Measurements from ENCODE around the gene TEX14.
"Not testable (repeated sequence)": the region's sequence is repeated elsewhere in the genome, so short reads cannot be mapped to it uniquely, and the experiment has no call there.

The TEX14 gene

DNA sequence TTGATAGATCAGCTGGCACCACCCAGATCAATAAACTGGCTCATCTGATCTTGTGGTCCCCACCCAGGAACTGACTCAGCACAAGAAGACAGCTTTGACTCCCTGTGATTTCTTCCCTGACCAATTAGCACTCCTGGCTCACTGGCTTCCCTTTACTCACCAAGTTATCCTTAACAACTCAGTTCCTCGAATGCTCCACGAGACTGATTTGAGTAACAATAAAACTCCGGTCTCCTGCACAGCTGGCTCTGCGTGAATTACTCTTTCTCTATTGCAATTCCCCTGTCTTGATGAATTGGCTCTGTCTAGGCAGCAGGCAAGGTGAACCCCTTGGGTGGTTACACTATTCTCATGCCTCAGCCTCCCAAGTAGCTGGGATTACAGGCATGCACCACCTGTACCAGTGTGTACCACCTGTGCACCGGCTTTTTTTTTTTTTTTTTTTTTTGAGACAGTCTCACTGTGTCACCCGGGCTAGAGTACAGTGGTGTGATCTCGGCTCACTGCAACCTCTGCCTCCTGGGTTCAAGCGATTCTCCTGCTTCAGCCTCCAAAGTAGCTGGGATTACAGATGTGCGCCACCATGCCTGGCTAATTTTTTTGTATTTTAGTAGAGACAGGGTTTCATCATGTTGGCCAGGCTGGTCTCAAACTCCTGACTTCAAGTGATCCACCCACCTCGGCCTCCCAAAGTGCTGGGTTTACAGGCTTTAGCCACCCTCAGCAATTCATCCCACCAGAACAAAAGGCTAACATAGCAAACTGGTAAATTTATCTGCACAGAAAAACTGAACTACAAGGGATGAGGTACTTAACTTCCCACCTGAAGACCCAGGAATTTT lies 33.7 kb downstream of the TEX14 start:
- DNase-seq (ENCODE audit: insufficient read length, low spot score); FAIRE-seq: not testable (repeated sequence)

DNA sequence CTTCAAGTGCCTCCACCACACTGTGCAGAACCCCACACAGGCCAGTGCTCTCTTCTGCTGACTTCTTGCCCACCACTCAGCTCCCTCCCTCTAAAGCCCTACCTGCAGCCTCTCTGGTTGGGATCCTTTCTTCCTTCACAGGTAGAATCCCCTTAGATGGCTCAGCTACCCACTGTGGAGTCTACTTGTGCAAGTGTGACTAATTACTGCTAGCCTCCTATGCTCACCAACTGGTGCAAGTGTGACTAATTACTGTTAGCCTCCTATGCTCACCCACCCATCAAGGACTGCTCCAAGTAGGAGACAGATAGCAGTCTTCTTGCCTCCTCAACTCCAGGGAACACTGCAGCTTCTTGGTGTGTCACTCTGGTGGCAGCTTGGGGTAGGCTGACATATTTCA lies 43.6 kb downstream of the TEX14 start:
- FAIRE-seq, result peak; percentile 33

DNA sequence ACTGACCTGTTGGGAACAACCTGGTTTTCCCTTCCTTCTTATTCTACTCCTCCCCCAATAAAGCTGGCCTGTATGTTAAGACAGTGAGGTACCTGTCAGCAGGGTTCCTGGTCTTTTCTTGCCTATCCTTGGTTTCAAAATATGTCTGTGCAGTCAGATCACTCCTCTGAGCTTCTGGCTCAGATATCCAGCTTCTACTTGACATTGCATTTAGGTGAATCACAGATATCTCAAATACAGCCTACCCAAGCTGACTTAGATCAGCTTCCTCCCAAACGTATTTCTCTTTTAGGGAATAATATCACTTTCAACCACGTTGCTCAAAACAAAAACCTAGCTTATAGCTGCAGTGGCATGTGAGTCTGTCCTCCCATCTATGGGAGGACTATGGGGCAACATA lies 48.7 kb downstream of the TEX14 start:
- FAIRE-seq, result peak; percentile 86

More for the DNA sequence above, 43.6 kb downstream of the TEX14 start:
- no peak for DNase-seq (ENCODE audit: insufficient read length, low spot score)

DNA sequence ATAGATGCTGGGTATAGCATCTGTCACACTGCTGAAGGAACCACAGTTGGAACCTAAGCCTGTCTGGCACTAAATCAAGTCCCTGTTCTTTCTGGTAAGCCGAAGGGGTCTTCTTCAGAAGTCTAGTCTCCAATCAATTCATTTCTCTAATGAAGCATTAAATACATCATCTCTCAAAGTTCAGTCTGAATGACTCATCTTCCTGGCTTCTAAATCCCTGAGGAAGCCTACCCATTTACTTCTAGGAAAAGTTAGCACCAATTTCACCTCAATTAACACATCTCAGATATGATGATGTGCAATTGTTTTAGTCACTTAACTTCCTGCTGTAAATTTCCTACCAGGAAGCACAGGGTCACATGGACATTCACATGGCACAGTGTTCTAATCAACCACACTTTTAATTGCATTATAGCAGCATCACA lies 49.9 kb downstream of the TEX14 start:
- FAIRE-seq, result no peak

More for the DNA sequence above, 48.7 kb downstream of the TEX14 start:
- peak; percentile 80 for DNase-seq (ENCODE audit: insufficient read length, low spot score)

DNA sequence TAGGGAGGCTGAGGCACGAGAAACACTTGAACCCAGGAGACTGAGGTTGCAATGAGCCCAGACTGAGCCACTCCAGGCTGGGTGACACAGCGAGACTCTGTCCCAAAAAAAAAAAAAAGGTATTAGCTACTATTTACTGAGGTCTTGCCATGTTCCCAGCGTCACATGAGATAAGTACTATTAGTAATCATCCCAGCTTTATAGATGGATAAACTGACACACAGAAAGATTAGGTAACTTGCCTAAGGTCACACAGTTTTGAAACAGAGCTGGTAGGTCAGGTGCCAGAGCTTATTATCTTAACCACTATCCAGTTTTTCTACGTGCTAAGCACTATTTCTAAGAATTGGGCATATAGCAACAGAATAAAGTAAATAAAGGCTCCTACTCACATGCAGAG lies 51.6 kb downstream of the TEX14 start:
- no peak for FAIRE-seq
- DNase-seq (ENCODE audit: insufficient read length, low spot score), result no peak

More for the DNA sequence above, 49.9 kb downstream of the TEX14 start:
- no peak for DNase-seq (ENCODE audit: insufficient read length, low spot score)

DNA sequence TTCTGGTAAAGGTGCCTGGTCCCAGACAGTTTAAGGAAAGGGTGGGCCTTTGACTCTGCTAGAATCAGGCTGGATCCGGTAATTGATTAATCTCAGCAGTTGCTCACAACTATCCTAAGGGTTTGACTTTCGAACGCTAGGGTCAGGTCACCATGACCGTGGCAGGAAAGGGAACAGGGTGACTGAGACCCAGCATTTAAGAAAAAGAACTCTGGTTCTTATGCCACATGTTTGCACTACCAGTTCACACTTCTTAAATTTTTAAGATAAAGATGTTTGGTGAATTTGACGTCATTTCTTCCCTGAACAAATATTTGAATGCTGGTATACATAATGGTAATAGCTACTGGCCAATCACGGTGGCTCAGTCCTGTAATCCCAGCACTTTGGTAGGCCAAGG lies 52.2 kb downstream of the TEX14 start:
- FAIRE-seq, result no peak
- no peak for DNase-seq (ENCODE audit: insufficient read length, low spot score)

DNA sequence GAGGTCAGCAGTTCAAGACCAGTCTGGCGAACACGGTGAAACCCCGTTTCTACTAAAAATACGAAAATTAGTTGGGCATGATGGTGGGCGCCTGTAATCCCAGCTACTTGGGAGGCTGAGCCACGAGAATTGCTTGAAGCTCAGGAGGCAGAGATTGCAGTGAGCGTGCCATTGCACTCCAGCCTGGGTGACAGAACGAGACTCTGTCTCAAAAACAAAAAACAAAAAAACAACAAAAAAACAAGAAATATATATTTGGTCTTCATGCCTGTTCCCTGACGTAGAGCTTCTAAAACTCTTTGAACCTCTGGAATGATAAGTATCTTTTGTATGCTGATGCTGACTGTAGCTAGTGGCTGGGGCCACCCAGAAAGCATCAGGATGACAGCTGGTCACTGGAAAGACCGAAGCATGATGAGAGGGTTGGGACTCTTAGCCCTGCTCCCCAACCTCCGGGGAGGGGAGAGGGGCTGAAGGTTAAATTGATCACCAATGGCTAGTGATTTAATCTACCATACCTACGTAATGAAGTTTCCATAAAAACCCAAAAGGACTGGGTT lies 54.8 kb downstream of the TEX14 start:
- DNase-seq (ENCODE audit: insufficient read length, low spot score), result no peak
- FAIRE-seq, result no peak

- DNase-seq (ENCODE audit: insufficient read length, low spot score), result no peak
Measured at GRCh38 chr17:58632324-58633314, 59.2 kb downstream of the TEX14 start.

DNA sequence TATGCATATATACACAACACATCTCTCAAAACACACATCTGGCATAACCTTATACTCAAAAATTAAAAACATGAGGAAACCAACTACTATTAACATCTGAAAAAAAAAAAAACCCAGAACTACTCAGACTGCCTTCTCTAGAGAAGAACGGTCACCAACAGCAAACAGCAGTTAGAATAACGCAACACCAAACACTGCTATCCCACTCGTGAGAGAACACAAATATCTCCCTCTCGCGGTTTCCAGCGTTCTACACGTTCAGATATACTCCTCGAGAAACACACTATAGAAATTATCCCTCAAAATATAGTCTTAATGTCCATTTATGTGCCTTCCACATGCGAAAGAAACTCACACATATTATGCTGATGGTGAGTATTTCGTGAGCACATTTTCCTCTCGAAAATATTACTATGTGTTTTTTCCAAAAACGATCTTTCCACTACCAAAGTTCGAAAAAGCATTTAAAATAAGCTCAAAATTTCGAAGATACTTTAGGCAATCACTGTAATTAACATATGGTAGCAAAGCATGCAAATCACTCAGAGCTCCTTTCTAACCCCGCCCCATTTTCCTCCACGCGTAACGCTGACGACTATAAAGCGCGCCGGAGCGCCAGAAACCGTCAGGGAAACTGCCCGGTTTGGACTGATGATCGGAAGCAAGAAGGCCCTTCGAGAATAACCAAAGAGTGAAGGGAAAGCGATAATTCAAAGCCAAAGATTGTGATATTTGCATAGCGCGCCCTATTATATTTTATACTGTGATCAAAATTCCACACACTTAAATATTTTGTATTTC lies 60.1 kb downstream of the TEX14 start:
- peak; percentile 91 for DNase-seq (ENCODE audit: insufficient read length, low spot score)
- peak; percentile 40 for FAIRE-seq

More at GRCh38 chr17:58632324-58633314, 59.2 kb downstream of the TEX14 start:
- FAIRE-seq, result peak; percentile 42

- DNase-seq (ENCODE audit: insufficient read length, low spot score), result no peak
- no peak for FAIRE-seq
Measured at GRCh38 chr17:58630883-58631522, 60.8 kb downstream of the TEX14 start.

GRCh38 chr17:58626905-58627304 lies 64.9 kb downstream of the TEX14 start:
- no peak for DNase-seq (ENCODE audit: insufficient read length, low spot score)
- no peak for FAIRE-seq

DNA sequence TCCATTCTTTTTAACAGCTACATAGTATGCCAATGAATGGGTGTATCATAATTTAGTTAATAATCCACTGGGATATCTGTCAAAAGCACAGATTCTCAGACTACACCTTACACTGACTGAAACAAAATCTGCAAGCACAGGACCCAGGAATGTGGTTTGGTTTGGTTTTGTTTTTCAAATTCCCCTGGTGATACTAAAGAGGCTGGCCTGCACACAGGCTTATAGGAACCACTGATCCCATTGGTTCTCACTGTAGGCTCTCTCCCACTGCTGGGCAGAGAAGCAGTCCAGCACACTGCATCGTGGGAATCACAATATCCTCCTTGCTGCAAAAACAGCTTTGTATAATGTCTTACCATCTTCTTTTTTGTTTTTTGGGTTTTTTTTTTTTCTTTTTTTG lies 67.1 kb downstream of the TEX14 start:
- FAIRE-seq (no peak), DNase-seq (ENCODE audit: insufficient read length, low spot score) (no peak)

DNA sequence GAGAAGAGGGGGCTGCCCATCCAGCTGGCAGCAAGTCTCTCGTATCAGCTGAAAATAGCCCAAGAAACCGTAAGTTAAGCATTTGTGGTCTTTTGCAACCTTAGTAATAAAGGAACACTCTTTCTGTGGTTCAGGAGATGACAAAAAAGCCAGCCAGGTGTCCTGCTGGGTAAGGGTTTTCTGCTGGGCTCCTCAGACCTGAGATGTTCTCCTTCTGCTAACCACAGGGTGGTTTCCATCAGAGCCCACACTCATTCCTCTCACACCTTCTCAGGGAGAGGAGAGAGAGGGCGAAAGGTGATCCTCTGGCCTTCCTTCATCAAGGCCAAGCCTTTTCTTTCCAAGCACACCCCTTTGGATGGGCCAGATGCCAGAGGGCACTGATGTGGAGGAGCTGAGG lies 70.7 kb downstream of the TEX14 start:
- FAIRE-seq, result no peak
- DNase-seq (ENCODE audit: insufficient read length, low spot score), result no peak

- FAIRE-seq, result no peak
Measured at GRCh38 chr17:58618336-58618735, 73.5 kb downstream of the TEX14 start.

DNA sequence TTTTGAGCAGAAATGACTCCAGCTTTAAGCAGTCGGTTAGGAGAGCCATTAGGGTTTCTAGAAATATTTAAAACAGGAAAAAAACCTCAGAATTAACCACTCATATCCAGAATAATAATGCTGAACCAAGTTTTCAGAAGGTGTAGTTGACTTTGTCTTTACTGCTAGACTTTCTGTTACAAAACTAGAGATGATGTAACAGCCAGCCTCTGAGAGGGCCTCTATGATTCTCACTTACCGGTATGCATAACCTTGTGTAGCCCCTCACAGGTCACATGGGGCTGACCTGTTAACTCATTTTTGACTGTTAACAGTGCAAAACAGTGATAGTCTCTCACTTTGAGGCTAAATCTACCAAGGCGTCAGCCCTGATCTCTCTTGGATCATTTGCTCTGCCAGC lies 74.3 kb downstream of the TEX14 start:
- DNase-seq (ENCODE audit: insufficient read length, low spot score) (no peak), FAIRE-seq (peak; percentile 59)

More at GRCh38 chr17:58618336-58618735, 73.5 kb downstream of the TEX14 start:
- DNase-seq (ENCODE audit: insufficient read length, low spot score), result no peak

DNA sequence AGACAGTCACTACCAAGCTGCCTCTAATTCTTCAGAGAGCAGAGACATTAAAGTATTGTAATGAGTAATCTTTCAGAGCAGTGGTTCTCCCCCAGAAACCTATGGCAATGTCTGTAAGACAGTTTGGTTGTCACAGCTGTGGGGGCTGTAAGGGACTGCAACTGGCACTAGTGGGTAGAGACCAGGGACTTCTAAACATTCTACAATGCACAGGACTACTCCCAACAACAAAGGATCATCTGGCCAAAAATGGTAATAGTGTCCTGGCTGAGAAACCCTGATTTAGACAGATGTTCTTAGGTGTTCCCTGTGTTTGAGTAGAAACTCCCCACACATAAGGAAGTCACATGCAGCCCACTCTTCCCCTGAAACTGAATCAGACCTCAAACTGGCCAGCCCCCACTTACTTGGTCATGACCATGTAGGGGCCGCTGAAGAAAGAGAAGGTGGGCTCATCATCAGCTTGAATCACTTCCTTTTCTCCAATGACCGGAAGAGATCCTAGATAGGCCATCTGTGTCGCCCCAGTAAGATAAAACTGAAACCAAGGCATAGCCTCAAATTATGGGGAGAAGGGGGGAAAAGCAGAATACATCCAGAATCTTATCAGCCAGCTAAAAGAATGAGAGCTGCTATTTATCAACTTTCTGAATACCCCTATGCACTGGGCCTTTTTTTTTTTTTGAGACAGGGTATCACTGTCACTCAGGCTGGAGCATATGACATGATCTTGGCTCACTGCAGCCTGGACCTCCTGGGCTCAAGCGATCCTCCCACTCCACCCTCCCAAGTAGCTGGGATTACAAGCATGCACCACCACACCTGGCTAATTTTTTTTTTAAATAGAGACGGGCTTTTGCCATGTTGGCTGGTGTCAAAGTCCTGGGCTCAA lies 75.8 kb downstream of the TEX14 start:
- DNase-seq (ENCODE audit: insufficient read length, low spot score) (no peak), FAIRE-seq (no peak)

DNA sequence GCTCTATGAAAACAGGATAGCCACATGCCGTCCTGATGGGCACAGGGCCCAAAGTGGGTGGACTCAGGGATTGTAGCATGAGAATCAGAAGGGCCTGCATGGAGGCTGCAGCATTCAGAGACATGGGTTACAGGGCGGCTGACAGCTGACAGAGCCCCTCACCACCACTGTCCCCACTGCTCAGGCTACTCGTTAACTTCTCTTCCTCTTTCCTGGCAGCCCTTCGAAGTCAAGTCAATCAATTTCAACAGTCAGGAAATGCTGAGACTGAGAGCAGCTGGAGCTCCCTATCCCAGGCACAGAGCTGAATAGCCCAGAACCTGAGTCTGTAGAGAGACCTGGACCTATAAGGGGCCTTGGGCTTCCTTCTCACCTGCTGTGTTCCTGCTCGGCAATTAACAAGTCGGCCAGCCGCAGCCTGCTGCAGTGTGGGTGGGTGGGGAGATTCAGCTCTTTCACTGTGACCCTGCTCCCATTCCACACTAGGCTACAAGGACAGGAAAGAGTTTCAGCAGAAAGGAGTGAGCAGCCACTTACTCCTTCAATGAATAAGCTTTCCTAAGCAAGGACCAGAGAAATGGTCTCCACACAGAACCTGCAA lies 76.9 kb downstream of the TEX14 start:
- FAIRE-seq (no peak), DNase-seq (ENCODE audit: insufficient read length, low spot score) (no peak)

GRCh38 chr17:58611331-58611730 lies 80.5 kb downstream of the TEX14 start:
- FAIRE-seq (no peak), DNase-seq (ENCODE audit: insufficient read length, low spot score) (no peak)

All from HTR-8/SVneo (cell line).